Activated gamma-delta T cell treated with Interleukin-2 at 50 U/mL for 16 hours (primary cell): ENCODE measurements around the gene HK3.
A peak's percentile ranks its signal among the peaks of the same experiment; 100 is the strongest.
"Not testable (repeated sequence)": the region's sequence is repeated elsewhere in the genome, so short reads cannot be mapped to it uniquely, and the experiment has no call there.

Source experiments
- DNase-seq: peaks from one replicate; pipeline ENCODE4 v3.0.0-alpha.2; 2020

The HK3 gene

DNA sequence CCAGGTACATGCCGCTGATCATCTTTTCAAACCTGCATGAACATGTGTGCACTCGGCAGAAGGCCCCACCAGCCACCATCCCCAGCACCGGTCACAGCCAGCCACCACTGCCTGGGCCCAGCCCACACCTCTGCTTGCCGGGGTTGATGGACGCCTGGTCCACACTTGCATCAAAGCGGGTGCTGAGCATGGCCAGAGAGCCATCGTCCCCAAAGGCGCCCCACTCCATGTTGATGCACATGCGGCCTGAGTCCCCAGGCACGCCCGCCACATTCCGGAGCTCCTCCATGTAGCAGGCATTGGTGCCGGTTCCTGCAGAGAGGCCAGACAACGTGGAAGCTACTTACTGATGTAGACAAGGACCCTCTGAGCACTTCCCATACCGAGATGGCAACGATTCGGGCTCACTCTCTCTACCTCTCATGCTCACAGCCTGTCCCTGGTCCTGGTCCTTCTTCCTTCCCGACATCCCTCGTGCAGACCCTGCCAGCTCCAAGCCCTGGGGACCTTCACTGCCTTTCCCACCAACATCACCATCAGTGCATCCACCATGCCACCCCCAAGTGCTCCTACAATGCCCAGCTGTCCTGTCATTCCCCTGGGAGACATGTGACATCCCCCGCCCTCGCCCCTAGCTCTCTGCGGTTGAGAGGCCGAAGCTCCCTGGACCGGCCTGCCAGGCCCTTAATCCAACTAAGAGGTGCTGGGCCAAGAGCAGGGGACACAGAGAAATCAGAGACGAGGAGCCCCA lies 17.2 kb downstream of the HK3 start:
- no peak for DNase-seq

DNA sequence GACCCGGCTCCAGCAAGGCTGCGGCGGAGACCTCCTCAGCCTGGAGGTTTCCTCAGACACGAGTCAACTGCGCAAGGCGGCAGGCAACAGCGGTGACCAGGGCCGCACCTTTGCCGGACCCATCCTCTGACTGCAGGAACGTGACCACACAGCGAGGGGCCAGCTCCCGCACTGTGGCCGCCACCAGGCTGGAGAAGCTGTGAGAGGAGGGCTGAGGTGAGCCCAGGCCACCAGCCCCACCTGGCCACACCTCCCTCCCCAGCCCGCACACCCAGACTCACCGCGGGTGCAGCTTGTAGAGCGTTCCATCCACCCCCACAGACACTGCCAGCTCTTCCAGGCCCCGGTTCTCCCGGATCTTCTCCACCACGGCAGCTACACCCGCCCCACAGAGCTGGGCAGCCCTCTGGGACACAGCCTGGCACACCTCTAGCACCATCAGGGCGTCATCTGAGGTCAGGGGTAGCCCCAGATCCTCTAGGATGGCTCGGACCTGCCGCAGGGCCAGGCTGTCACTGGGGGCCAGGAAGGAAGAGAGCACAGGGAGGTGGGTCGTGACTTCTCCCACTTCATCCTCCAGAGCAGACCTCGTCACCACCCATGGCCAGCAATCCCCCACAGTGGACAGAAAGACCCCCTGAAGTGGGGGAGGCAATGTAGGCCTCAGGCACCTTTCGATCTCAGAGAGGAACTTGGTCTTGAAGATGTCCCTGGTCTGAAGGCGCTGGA lies 18.0 kb downstream of the HK3 start:
- no peak for DNase-seq

DNA sequence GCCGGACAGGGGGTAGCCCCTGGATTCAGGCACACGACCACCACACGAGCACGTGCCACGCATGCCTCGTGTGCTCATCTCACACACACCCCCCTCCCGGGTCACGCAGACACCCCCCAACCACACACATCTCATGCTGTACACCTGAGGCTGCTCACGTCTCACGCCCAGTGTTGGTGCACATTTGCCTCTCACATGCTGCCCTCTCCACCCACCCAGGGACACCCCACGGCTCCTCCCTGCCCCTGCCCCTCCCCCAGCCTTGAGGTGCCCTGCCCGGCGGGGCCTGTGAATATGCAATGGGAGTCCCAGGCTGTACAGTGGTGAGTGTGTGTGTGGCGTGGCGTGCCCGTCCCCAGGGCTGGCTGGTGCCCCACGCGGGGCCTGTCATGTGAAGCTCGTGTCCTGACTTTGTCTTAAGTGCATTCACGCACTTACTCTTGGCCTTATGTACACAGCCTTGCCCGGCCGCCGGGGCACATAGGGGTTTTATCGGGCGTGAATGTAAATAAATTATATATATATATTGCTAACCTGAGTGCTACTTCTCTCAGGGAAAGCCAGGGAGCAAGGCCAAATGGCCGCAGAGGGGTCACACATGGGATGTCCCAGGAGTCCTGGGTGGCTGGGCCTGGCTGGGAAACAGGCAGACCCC lies 18.7 kb downstream of the HK3 start:
- DNase-seq, result no peak

DNA sequence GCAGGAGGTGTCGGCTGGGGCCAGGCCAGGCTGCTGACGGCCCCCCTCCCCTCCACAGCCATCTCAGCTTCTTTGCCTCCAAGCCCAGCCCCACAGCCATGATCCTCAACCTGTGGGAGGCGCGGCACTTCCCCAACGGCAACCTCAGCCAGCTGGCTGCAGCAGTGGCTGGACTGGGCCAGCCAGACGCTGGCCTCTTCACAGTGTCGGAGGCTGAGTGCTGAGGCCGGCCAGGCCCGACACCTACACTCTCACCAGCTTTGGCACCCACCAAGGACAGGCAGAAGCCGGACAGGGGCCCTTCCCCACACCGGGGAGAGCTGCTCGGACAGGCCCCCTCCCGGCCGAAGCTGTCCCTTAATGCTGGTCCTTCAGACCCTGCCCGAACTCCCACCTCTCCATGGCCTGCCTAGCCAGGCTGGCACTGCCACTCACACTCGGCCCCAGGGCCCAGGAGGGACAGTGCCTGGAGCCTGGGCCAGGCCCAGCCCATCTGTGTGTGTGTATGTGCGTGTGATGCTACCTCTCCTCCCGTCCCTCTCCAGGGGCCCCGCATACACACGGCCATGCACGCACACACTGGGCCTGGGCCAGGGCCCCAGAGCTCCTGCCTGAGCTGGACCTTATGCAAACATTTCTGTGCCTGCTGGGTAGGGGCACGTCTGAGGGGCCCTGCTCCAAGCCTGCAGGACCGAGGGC lies 19.3 kb downstream of the HK3 start:
- no peak for DNase-seq

DNA sequence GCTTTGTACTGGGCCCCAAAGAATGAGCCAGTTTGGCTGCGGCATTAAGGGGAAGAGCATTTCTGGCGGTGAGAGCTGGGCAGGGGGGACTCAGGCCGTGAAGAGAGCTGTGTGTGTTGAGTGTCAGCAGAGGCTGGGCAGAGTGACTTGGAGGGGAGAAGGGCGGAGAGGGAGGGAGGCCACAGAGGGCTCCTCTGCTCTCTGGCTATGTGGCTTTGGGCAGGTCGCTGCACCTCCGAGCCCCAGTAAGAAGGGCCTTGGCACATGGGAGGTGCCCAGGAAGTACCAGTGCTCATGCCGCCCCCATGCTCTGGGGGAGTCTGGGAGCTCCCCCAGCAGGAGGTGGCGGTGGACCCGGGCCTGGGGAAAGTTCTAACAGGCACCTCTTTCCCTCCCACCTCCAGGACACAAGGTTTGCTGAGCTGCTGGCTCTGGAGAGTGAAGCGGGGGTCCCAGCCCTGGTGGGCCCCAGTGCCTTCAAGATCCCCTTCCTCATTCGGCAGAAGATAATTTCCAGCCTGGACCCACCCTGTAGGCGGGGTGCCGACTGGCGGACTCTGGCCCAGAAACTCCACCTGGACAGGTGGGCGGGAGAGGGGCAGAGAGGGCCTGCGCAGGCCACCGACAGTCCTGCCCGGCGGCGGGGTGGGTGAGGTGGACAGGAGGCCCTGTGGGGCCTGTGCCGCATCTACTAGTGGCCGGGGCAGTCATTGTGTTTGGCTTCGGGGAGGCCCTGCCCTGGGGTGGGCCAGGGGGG lies 20.1 kb downstream of the HK3 start:
- DNase-seq, result no peak

DNA sequence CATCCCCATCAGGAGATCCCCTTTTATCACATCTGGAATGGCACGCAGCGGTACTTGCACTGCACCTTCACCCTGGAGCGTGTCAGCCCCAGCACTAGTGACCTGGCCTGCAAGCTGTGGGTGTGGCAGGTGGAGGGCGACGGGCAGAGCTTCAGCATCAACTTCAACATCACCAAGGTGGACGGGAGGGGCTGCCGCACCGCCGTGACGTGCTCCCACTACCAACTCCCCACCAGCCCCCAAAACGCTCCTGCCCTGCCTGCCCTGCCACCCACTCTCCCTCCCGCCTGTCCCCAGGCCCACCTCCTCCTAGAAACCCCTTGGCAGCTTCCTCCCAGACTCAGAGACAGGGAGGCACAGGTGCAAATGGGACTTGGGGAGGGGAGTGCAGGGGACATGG lies 20.7 kb downstream of the HK3 start:
- no peak for DNase-seq

DNA sequence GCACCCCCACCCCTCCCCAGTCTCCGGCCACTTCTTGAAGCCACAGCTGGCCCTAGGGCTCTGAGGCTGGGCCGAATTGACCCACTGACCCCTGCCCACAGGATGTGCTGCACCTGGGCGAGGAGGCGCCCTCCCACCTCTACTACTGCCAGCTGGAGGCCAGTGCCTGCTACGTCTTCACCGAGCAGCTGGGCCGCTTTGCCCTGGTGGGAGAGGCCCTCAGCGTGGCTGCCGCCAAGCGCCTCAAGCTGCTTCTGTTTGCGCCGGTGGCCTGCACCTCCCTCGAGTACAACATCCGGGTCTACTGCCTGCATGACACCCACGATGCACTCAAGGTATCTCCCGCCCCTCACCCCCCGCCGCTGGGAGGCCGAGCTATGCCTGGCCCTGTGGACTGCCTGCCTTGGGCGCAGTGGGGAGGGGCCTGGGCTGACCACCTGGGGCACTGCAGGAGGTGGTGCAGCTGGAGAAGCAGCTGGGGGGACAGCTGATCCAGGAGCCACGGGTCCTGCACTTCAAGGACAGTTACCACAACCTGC lies 21.3 kb downstream of the HK3 start:
- DNase-seq, result no peak

DNA sequence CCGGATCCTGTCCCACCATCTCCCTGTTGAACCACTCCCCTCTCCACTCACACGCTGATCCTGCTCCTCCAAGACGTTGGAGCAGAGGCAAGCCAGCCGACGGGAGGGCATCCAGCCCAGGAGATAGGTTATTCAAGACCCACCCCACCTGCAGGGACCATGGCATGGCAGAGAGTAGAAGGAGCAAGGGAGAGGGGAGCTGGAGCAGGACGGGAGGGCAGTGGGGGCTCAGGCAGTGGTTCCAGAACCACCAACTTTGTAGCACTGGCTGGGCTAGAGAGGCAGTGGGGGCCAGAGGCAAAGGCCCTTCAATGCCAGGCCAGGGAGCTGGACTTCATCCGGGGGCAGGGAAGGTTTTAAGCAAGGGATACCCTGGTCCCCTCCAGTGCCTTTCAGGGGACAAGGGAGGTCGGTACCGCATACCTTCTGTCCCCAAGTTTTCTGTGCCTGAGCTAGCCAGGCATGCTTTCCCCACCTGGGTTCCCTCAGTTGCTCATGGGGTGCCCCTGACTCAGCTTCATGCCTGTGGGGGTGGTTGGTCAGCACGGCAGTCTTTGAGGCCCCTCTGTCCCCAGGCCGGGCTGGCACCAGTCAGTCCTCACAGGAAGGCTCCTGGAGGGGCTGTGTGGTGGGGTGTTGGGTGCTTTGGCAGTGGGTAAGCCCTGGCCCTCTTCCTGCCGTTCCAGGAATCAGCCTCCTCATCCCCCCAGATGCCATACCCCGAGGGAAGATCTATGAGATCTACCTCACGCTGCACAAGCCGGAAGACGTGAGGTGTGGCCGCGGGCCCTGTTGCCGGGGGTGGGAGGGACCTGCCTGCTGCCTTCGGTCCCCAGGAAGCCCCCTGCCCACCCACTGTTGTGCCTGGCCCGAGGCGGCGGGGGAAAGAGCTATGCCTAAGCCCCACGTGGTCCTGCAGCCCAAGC lies 22.4 kb downstream of the HK3 start:
- no peak for DNase-seq

DNA sequence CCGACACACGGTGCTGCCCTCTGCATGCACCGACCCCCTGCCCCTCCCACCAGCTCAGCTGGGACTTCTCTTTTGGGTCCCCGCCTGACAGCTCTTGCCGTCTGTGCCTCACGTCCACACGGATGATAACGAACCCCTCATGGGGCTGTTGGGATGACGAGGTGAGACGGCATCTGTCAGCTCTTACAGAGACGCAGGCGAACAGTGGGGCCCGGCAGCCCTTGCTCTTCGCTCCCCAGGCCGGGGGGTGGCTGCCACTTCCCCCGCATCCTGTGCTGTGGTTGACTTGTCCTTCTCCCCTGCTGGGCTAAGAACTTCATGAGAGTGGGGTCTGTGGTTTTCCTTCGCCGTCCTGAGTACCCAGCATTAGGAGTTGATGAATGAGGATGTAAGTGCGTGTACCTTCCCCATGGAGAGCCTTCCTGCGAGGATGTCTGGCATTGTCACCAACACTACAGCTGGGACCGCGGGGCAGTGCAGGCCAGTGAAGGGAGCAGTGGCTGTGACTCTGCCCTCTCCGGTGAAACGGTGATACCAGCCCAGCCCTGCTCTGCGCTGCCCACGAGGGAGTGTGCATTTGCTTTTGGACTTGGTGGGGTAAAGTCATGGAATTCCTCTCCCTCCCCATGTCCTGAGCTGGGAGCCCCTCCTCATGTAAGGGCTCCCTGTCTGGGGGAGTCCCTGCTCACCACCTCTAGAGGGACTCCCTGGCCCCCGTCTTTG lies 23.2 kb downstream of the HK3 start:
- DNase-seq, result peak; percentile 11

DNA sequence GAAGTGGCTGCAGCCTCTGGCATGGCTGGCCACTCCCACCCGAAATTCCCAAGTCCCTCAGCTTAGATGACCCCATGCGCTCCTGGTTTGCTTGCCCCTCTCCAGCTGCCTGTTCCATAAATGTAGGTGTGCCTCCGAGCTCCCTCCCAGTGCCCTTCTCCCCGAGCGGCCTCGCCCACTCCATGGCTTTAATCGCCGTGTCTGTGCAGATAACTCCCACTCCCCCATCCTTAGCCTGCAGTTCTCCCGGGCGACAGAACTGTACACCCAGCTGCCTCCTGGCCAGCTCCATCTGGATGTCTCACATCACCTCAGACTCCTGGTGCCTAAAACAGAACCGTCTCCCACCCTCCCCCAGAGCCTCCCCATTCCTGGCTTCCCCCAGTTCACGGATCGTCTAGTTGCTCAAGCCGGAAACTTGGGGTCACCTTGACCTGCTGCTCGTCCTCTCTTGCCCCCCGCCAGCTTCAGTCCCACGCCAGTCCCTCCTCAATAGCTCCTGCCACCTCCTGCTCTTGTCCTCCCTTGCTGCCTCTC lies 24.1 kb downstream of the HK3 start:
- no peak for DNase-seq

DNA sequence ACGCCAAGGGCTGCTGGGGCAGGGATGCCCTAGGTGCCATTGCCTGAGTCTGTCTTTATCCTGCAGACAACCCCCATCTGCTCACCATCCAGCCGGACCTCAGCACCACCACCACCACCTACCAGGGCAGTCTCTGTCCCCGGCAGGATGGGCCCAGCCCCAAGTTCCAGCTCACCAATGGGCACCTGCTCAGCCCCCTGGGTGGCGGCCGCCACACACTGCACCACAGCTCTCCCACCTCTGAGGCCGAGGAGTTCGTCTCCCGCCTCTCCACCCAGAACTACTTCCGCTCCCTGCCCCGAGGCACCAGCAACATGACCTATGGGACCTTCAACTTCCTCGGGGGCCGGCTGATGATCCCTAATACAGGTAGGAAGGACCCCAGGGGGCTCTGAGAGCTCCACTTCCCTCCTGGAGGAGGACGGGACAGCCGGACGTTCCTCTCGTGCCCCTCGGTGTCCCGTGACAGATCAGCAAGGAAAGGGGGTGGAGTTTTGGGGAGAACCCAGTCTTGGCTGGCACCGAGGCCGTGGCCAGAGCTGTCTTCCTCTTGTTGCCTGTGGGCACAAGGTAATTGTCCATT lies 24.9 kb downstream of the HK3 start:
- DNase-seq, result no peak

DNA sequence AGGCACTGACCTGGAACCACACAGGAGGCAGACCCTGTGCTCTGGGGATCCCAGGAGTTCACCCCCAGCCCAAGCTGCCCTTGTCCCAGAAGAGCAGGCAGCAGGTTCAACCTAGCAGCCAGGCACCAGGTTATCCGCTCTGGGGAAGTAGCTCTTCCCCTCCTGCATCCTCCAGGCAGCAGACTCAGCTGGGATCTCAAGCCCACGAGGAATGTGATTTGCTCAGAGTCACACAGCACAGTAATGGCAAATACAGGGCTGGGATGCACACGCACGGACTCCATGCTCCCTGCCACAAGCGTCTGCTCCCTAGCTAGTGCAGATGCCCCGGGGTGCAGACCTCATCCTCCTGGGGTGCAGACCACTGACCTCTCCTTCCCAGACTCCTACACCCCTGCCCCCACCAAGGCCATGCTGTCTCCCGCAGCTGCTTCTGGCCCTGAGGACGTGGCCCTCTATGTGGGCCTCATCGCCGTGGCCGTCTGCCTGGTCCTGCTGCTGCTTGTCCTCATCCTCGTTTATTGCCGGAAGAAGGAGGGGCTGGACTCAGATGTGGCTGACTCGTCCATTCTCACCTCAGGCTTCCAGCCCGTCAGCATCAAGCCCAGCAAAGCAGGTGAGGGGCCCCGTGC lies 25.5 kb downstream of the HK3 start:
- DNase-seq, result no peak

DNA sequence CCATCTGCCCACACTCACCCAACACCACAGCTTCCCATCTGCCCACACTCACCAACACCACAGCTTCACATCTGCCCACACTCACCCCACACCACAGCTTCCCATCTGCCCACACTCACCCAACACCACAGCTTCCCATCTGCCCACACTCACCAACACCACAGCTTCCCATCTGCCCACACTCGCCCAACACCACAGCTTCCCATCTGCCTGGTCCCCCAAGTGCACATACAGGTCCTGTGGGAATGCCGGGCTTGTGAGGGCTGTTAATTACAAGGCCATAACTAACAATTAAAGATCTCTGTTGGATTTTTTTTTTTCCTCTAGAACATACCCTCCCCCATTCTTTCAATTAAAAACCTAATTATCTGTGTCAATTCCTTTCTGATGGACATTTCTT lies 26.1 kb downstream of the HK3 start:
- DNase-seq, result not testable (repeated sequence)

DNA sequence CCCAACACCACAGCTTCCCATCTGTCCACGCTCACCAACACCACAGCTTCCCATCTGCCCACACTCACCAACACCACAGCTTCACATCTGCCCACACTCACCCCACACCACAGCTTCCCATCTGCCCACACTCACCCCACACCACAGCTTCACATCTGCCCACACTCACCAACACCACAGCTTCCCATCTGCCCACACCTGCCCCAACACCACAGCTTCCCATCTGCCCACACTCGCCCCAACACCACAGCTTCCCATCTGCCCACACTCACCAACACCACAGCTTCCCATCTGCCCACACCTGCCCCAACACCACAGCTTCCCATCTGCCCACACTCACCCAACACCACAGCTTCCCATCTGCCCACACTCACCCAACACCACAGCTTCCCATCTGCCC lies 26.6 kb downstream of the HK3 start:
- not testable (repeated sequence) for DNase-seq

DNA sequence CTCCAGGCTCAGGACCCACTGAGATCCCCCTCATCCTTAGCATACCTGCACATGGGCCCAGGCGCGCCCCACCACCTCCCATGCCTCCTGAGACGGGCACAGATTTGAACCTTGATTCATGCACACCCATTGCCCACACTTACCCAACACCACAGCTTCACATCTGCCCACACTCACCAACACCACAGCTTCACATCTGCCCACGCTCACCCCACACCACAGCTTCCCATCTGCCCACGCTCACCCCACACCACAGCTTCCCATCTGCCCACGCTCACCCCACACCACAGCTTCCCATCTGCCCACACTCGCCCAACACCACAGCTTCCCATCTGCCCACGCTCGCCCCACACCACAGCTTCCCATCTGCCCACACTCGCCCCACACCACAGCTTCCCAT lies 28.5 kb downstream of the HK3 start:
- DNase-seq, result not testable (repeated sequence)

DNA sequence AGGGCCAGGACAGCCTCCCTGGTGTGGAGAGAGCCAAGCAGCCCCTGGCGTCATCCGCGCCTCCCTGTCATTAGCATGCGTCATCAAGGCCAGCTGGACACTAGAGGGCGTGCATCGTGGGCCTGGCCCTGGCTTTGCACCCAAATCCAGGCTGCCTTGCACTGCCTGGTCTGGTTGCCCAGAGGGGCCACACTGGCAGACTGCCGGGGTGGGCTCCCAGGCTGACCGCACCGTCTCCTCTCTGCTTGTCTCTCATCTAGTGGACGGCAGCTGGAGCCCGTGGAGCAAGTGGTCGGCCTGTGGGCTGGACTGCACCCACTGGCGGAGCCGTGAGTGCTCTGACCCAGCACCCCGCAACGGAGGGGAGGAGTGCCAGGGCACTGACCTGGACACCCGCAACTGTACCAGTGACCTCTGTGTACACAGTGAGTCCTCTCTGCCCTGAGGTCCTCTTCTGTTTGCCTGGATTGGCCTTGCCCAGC lies 29.0 kb downstream of the HK3 start:
- DNase-seq, result no peak

DNA sequence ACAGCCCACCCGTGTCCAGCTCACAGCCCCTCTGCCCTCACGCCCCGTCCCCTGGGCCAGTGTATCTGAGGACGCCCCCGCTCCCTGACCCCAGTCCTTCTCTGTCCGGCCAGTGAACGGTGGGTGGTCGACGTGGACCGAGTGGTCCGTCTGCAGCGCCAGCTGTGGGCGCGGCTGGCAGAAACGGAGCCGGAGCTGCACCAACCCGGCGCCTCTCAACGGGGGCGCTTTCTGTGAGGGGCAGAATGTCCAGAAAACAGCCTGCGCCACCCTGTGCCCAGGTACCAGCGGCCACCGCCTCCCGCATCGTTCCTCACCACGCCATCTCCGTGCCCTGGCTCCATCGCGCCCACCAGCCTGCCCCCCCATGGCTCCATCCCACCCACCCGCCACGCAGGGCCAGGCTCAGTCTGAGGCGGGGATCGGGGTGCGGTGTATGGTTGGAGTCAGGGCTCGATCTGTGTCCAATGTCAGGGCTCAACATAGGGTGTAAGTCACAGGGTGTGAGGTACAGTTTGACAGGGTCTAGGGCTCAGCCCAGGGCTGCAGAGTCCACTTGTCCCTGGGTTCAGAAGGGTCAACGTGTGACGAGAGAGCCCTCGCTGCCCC lies 29.5 kb downstream of the HK3 start:
- DNase-seq, result no peak

DNA sequence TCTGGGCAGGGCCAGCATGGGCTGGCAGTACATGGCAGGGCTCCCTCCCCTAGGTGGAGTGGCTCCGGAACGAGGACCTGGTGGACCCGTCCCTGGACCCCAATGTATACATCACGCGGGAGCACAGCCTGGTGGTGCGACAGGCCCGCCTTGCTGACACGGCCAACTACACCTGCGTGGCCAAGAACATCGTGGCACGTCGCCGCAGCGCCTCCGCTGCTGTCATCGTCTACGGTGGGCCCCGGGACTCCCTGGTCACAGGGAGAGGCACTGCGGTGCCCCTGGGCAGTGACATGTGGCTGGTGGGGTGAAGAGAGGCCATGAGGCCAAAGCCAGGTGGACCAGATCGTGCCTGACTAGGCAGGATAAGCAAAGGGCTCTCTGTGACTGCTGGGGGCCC lies 30.4 kb downstream of the HK3 start:
- DNase-seq, result no peak

DNA sequence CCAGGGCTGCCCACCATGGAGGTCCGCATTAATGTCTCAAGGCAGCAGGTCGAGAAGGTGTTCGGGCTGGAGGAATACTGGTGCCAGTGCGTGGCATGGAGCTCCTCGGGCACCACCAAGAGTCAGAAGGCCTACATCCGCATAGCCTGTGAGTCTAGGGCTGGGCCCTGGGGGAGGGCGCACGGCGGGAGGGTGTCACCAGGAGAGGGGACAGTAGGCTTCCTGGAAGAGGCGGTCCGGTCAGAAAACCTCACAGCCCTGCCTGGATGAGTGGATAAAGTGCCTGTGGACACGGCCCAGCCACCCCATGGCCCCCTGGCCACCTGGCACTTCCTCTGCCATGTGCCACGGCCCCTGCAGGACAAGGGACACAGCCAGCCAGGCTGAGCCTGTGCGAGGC lies 31.0 kb downstream of the HK3 start:
- DNase-seq, result no peak
